ENCODE data around the gene KLHDC7B. TPM values are rescaled to one million over a fixed set of nuclear protein-coding genes. Genes with fewer than 3 reads are reported as not detected.

KLHDC7B gene
- total RNA-seq, 1 donor from 2014 or later, result not detected

GRCh38 chr22:50546326-50547262 is 895 bp downstream of the KLHDC7B start:
- Histone ChIP-seq H3K27me3 (ENCODE audit: control insufficient read depth in 3 of 3, insufficient read depth in 3 of 3, low read length in 3 of 3) (peaks cover 54 to 69% (median 59%) of the 10 kb centered on the region in 3 donors), H3K36me3 (ENCODE audit: control insufficient read depth in 3 of 3, insufficient read depth in 3 of 3, low read length in 3 of 3) (no peaks in the 10 kb centered on the region), H3K4me1 (ENCODE audit: control insufficient read depth in 3 of 3, insufficient read depth in 3 of 3, low read length in 3 of 3) (peaks cover 5 to 16% (median 5%) of the 10 kb centered on the region in 3 donors), H3K9me3 (ENCODE audit: control insufficient read depth in 3 of 3, low read length in 3 of 3) (no peaks in the 10 kb centered on the region), H3K4me3 (ENCODE audit: low read length in 3 of 3) (no peak overlapping the region), H3K9ac (ENCODE audit: low read depth in 1 of 3, low read length in 3 of 3) (no peak overlapping the region), H3K27ac (ENCODE audit: low read depth, low read length) (no peak overlapping the region)

- Histone ChIP-seq H3K9ac (ENCODE audit: low read depth in 1 of 3, low read length in 3 of 3) (no peak overlapping the region), H3K27ac (ENCODE audit: low read depth, low read length) (no peak overlapping the region), H3K36me3 (ENCODE audit: control insufficient read depth in 3 of 3, insufficient read depth in 3 of 3, low read length in 3 of 3) (no peaks in the 10 kb centered on the region), H3K27me3 (ENCODE audit: control insufficient read depth in 3 of 3, insufficient read depth in 3 of 3, low read length in 3 of 3) (peaks cover 53 to 75% (median 62%) of the 10 kb centered on the region in 3 donors), H3K4me3 (ENCODE audit: low read length in 3 of 3) (no peak overlapping the region), H3K9me3 (ENCODE audit: control insufficient read depth in 3 of 3, low read length in 3 of 3) (no peaks in the 10 kb centered on the region), H3K4me1 (ENCODE audit: control insufficient read depth in 3 of 3, insufficient read depth in 3 of 3, low read length in 3 of 3) (peaks cover 5 to 16% (median 5%) of the 10 kb centered on the region in 3 donors)
These were observed 1.7 kb downstream of the KLHDC7B start for GRCh38 chr22:50547263-50547985.

GRCh38 chr22:50548040-50548920 is 2.6 kb downstream of the KLHDC7B start:
- H3K4me3 ChIP-seq (ENCODE audit: low read length in 3 of 3), result no peak overlapping the region
- H3K9ac ChIP-seq (ENCODE audit: low read depth in 1 of 3, low read length in 3 of 3), result no peak overlapping the region
- H3K4me1 ChIP-seq (ENCODE audit: control insufficient read depth in 3 of 3, insufficient read depth in 3 of 3, low read length in 3 of 3), result peaks cover 5 to 16% (median 5%) of the 10 kb centered on the region in 3 donors
- H3K27me3 ChIP-seq (ENCODE audit: control insufficient read depth in 3 of 3, insufficient read depth in 3 of 3, low read length in 3 of 3), result peaks cover 50 to 75% (median 62%) of the 10 kb centered on the region in 3 donors
- H3K9me3 ChIP-seq (ENCODE audit: control insufficient read depth in 3 of 3, low read length in 3 of 3), result no peaks in the 10 kb centered on the region
- H3K27ac ChIP-seq (ENCODE audit: low read depth, low read length), result no peak overlapping the region
- H3K36me3 ChIP-seq (ENCODE audit: control insufficient read depth in 3 of 3, insufficient read depth in 3 of 3, low read length in 3 of 3), result no peaks in the 10 kb centered on the region

DNA sequence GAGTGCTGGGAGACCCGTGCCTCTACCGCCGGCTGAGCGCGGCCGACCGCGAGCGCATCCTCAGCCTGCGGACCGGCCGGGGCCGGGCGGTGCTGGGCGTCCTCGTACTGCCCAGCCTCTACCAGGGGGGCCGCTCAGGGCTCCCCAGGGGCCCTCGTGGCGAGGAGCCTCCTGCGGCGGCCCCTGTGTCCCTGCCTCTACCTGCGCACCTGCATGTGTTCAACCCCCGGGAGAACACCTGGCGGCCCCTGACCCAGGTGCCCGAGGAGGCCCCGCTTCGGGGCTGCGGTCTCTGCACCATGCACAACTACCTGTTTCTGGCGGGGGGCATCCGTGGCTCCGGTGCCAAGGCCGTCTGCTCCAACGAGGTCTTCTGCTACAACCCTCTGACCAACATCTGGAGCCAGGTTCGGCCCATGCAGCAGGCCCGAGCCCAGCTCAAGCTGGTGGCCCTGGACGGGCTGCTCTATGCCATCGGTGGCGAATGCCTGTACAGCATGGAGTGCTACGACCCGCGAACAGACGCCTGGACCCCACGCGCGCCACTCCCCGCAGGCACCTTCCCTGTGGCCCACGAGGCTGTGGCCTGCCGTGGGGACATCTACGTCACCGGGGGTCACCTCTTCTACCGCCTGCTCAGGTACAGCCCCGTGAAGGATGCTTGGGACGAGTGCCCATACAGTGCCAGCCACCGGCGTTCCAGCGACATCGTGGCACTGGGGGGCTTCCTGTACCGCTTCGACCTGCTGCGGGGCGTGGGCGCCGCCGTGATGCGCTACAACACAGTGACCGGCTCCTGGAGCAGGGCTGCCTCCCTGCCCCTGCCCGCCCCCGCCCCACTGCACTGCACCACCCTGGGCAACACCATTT is 3.5 kb downstream of the KLHDC7B start:
- Histone ChIP-seq H3K4me3 (ENCODE audit: low read length in 3 of 3) (no peak overlapping the region), H3K27me3 (ENCODE audit: control insufficient read depth in 3 of 3, insufficient read depth in 3 of 3, low read length in 3 of 3) (peaks cover 47 to 71% (median 61%) of the 10 kb centered on the region in 3 donors), H3K4me1 (ENCODE audit: control insufficient read depth in 3 of 3, insufficient read depth in 3 of 3, low read length in 3 of 3) (peaks cover 3 to 13% (median 5%) of the 10 kb centered on the region in 3 donors), H3K27ac (ENCODE audit: low read depth, low read length) (no peak overlapping the region), H3K36me3 (ENCODE audit: control insufficient read depth in 3 of 3, insufficient read depth in 3 of 3, low read length in 3 of 3) (no peaks in the 10 kb centered on the region), H3K9ac (ENCODE audit: low read depth in 1 of 3, low read length in 3 of 3) (no peak overlapping the region), H3K9me3 (ENCODE audit: control insufficient read depth in 3 of 3, low read length in 3 of 3) (no peaks in the 10 kb centered on the region)

- Histone ChIP-seq H3K27ac (ENCODE audit: low read depth, low read length) (no peak overlapping the region), H3K4me3 (ENCODE audit: low read length in 3 of 3) (no peak overlapping the region), H3K9me3 (ENCODE audit: control insufficient read depth in 3 of 3, low read length in 3 of 3) (no peaks in the 10 kb centered on the region), H3K36me3 (ENCODE audit: control insufficient read depth in 3 of 3, insufficient read depth in 3 of 3, low read length in 3 of 3) (no peaks in the 10 kb centered on the region), H3K27me3 (ENCODE audit: control insufficient read depth in 3 of 3, insufficient read depth in 3 of 3, low read length in 3 of 3) (peaks cover 35 to 59% (median 55%) of the 10 kb centered on the region in 3 donors), H3K9ac (ENCODE audit: low read depth in 1 of 3, low read length in 3 of 3) (no peak overlapping the region), H3K4me1 (ENCODE audit: control insufficient read depth in 3 of 3, insufficient read depth in 3 of 3, low read length in 3 of 3) (peaks cover 0 to 4% (median 0%) of the 10 kb centered on the region in 3 donors)
These were observed 4.7 kb downstream of the KLHDC7B start for GRCh38 chr22:50550395-50550794.

DNA sequence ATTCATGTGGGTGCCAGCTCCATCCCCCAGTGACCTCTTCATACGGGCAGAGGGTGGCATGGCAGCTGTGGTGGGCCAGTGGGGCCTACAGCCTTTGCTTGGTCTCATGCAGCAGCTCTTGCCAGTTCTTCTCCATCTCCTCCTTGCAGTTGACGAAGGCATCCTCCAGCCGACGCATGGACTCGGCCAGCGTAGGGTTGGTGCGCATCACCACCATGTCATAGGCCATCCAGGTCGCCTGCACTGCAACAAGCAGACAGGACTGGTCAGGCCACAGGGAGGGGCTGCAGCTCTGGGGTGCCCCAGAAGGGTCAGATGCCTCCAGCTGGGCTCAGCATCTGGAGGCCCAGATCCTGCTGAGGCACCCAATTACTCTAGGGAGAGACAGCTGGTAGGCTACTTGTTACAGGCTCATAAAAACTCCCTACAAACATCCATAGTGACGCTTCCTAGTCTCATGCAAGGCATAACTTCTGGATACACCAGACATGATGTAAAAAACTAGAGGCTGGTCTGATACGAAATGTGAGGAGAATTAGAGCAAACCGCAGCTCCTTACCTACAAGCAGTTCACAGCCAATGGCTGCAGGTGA is 5.6 kb downstream of the KLHDC7B start:
- no peak overlapping the region for H3K9ac ChIP-seq (ENCODE audit: low read depth in 1 of 3, low read length in 3 of 3)
- H3K36me3 ChIP-seq (ENCODE audit: control insufficient read depth in 3 of 3, insufficient read depth in 3 of 3, low read length in 3 of 3), result no peaks in the 10 kb centered on the region
- no peak overlapping the region for H3K27ac ChIP-seq (ENCODE audit: low read depth, low read length)
- H3K27me3 ChIP-seq (ENCODE audit: control insufficient read depth in 3 of 3, insufficient read depth in 3 of 3, low read length in 3 of 3), result peaks cover 26 to 50% (median 46%) of the 10 kb centered on the region in 3 donors
- H3K9me3 ChIP-seq (ENCODE audit: control insufficient read depth in 3 of 3, low read length in 3 of 3), result no peaks in the 10 kb centered on the region
- peaks cover 0 to 4% (median 0%) of the 10 kb centered on the region in 3 donors for H3K4me1 ChIP-seq (ENCODE audit: control insufficient read depth in 3 of 3, insufficient read depth in 3 of 3, low read length in 3 of 3)
- no peak overlapping the region for H3K4me3 ChIP-seq (ENCODE audit: low read length in 3 of 3)

DNA sequence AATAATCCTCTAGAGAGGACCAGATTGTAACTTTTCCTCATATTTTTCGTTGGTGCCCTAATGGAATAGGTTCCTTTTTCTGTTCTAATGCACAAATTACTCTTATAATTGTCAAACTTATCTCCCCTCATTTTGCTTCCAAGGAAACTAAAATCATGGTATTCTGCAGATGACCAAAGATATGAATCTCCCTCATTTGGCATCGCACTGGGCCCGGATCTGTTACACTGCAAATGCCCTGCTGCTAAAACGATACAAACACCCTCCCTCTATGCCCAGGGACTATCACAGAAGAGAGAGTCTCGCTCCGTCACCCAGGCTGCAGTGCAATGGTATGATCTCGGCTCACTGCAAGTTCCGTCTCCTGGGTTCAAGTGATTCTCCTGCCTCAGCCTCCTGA is 7.6 kb downstream of the KLHDC7B start:
- peaks cover 0 to 4% (median 0%) of the 10 kb centered on the region in 3 donors for H3K4me1 ChIP-seq (ENCODE audit: control insufficient read depth in 3 of 3, insufficient read depth in 3 of 3, low read length in 3 of 3)
- H3K4me3 ChIP-seq (ENCODE audit: low read length in 3 of 3), result no peak overlapping the region
- H3K36me3 ChIP-seq (ENCODE audit: control insufficient read depth in 3 of 3, insufficient read depth in 3 of 3, low read length in 3 of 3), result no peaks in the 10 kb centered on the region
- H3K9ac ChIP-seq (ENCODE audit: low read depth in 1 of 3, low read length in 3 of 3), result no peak overlapping the region
- peaks cover 15 to 35% (median 28%) of the 10 kb centered on the region in 3 donors for H3K27me3 ChIP-seq (ENCODE audit: control insufficient read depth in 3 of 3, insufficient read depth in 3 of 3, low read length in 3 of 3)
- H3K9me3 ChIP-seq (ENCODE audit: control insufficient read depth in 3 of 3, low read length in 3 of 3), result no peaks in the 10 kb centered on the region
- no peak overlapping the region for H3K27ac ChIP-seq (ENCODE audit: low read depth, low read length)

- no peak overlapping the region for H3K4me3 ChIP-seq (ENCODE audit: low read length in 3 of 3)
- peaks cover 0 to 8% (median 5%) of the 10 kb centered on the region in 3 donors for H3K27me3 ChIP-seq (ENCODE audit: control insufficient read depth in 3 of 3, insufficient read depth in 3 of 3, low read length in 3 of 3)
- H3K36me3 ChIP-seq (ENCODE audit: control insufficient read depth in 3 of 3, insufficient read depth in 3 of 3, low read length in 3 of 3), result no peaks in the 10 kb centered on the region
- no peaks in the 10 kb centered on the region for H3K4me1 ChIP-seq (ENCODE audit: control insufficient read depth in 3 of 3, insufficient read depth in 3 of 3, low read length in 3 of 3)
- no peak overlapping the region for H3K27ac ChIP-seq (ENCODE audit: low read depth, low read length)
- no peak overlapping the region for H3K9ac ChIP-seq (ENCODE audit: low read depth in 1 of 3, low read length in 3 of 3)
- H3K9me3 ChIP-seq (ENCODE audit: control insufficient read depth in 3 of 3, low read length in 3 of 3), result no peaks in the 10 kb centered on the region
These were observed 11.0 kb downstream of the KLHDC7B start for GRCh38 chr22:50556703-50557102.

Measured in skeletal muscle tissue (tissue), 4 donors.